RPMI8226 (cell line): ENCODE results near the gene DNAAF9.
A peak's percentile ranks its signal among the peaks of the same experiment; 100 is the strongest.
"Not testable (repeated sequence)": the region's sequence is repeated elsewhere in the genome, so short reads cannot be mapped to it uniquely, and the experiment has no call there.

Experiments
- DNase-seq: peaks from one replicate; pipeline ENCODE4 v3.0.0-alpha.2; 2015

The DNAAF9 gene

GRCh38 chr20:3407040-3407770, at the start of gene DNAAF9:
Gene DNAAF9, minus strand, starts transcription at chr20:3407669. Its CDS starts 112 bp downstream, at chr20:3407557.
- DNase-seq, result peak; percentile 28

DNA sequence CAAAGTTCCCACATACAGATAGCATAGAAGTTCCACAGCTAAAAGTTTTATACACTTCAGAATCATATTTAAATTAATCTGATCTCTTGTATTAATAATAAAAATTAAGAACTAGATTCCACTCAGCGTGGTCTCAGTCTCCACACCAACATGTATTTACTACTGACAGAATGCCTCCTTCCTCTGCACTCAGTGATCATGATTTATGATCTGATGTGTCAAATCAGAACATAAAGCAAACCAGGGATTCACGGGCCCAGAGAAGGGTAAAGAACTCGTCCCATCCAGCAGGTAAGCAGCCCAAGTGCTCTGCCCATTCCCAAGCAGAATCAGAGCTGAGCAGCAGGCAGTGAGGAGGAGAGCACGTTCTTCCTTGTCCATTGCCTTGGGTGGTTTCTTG, 49.2 kb upstream of the DNAAF9 start:
- DNase-seq, result no peak

GRCh38 chr20:3454831-3455230, 47.4 kb upstream of the DNAAF9 start:
- peak; percentile 20 for DNase-seq

GRCh38 chr20:3452690-3453089, 45.2 kb upstream of the DNAAF9 start:
- DNase-seq, result peak; percentile 19

DNA sequence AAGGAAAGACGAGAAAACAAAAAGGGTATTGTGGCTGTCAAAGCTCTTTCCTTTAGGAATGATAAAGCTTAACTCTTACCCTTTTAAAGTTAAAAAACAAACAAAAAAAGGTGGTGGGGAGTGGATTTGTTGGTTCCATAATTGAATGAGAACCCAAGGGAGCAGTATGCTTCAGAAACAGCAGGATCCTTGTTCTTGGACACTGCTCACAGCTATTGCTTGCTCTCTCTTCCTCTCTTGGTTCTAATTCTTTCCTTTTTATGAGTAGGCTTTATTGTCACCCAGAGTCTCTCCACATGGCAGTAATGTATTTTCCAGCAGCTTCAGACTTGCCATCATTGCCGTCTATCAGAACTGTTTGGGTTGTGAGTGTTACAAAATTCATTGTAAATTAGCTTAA, 44.7 kb upstream of the DNAAF9 start:
- DNase-seq, result no peak

GRCh38 chr20:3449319-3449718, 41.9 kb upstream of the DNAAF9 start:
- no peak for DNase-seq

GRCh38 chr20:3447321-3447720, 39.9 kb upstream of the DNAAF9 start:
- no peak for DNase-seq

DNA sequence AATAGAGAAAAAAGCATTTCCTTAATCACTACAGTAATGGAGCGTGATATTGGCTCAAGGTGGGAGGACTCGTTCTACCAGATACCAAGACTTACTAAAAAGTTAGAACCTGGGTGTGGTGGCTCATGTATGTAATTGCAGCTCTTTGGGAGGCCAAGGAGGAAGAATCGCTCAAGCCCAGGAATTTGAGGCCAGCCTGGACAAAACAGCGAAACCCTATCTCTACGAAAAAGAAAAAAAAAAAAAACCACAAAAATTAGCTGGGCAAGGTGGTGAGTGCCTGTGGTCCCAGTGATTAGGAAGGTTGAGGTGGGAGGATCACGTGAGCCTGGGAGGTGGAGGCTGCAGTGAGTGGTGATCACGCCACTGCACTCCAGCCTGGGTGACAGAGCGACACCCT, 39.3 kb upstream of the DNAAF9 start:
- no peak for DNase-seq

- DNase-seq, result no peak
These were observed 29.6 kb upstream of the DNAAF9 start for GRCh38 chr20:3436864-3437574.

DNA sequence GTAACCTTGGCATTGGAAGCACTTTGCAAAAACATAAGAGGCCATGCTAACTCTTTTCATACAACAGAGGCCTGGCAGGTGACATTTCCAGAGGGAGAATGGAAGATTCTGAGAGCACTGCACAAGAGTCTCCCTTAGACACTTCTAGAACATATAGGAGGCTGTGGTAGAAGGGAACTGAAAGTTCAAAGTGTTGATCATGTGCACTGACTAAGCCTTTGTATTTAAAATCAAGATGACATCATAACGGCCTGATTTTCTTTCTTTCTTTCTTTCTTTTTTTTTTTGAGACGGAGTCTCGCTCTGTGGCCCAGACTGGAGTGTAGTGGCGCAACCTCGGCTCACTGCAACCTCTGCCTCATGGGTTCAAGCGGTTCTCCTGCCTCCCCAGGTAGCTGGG, 26.8 kb upstream of the DNAAF9 start:
- no peak for DNase-seq

DNA sequence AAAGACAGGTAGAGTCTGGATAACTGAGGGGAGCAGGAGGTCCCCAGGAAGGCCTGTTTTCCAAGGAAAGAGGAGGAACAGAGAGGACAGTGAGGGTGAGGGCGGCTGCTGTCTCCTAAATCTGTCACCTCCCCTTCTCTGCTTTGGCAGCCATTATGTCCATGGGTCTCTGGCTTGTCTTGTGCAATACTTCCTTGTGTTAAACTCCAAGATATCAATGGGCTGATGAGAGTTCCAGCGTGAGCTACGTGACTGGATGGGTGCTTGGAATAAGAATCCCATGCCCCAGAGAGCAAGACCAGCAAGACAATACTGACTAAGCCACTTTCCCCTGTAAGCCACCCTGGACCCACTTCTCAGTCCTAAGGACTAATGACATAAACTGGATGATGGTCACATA, 26.3 kb upstream of the DNAAF9 start:
- no peak for DNase-seq

DNA sequence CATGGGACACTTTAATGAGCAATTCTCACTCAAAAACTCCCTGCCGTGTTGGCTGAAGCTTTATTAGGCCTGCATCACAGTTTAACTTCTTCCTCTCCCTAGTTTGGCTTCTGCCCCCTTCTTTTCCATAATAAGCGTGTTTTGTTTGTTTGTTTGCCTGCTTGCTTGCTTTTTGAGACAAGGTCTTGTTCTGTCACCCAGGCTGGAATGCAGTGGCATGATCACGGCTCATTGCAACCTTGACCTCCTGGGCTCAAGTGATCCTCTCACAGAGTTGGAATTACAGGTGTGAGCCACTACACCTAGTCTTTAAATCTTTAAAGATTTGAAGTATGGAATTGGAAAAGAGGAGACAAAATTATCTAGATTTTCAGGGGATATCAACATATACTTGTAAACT, 25.4 kb upstream of the DNAAF9 start:
- no peak for DNase-seq

DNA sequence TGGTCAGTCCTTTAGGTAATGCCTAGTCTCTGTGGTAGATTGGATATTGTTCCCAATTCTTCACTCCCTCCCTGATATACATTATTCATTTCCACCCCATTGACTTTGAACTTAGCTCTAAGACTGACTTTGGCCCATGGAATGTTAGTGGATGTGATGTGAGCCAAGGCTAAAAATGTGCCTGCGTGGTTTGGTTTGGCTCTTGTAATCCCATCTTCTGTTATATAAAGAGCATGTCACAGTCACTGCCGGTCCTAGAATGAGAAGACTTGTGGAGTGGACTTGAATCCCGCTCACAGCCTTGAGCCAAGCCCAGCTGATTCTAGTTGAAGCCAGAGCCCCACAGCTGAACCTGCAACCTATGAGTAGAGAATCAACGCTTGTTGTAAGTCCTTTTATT, 23.6 kb upstream of the DNAAF9 start:
- no peak for DNase-seq

DNA sequence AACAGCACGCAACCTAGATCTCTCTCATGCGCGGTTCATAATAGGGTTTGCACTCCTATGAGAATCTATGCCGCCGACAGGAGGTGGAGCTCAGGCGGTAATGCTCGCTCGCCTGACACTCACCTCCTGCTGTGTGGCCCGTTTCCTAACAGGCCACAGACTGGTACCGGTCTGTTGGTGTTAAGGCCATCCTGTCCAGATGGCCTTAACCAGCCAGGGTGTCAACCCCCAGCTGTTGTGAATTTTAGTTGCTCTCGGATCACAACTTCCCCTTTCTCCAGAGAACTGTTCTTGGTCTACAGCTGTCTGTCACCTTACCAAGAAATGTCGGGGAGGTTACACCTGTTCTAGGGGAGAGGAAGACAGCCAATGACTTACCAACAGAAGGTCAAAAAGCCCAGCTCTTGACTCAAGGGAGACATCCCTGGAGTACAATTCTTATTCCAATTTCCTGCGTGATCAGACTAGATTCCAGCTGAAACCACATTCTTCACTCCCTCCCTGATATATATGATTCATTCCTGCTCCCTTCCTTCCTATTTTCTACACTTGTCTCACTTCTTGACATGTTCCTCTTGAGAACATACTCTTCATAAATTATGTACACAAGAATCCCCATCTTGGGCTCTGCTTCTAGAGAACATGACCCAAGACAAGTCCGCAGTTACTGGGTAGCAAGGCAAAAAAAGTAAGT, 23.1 kb upstream of the DNAAF9 start:
- DNase-seq, result peak; percentile 78

GRCh38 chr20:3426766-3427165, 19.3 kb upstream of the DNAAF9 start:
- DNase-seq, result not testable (repeated sequence)

DNA sequence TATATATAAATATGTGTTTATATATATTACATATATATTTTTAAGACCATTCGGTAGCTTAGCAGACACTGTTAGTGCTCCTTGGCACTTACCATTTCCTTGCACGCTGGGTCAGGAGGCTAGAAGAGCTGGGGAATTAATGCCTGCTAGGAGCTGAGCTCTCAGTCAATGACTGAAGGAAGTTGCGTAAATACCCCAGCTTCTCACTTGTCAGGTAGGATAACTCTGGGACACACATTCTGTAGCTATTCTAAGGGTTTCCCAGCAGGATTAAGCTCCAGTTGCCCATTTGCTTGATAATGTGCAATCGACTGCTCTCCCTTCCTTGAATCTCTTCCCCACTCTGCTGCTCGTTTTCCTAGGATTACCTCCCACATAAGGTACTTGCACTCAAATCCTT, 15.7 kb upstream of the DNAAF9 start:
- DNase-seq, result no peak

- no peak for DNase-seq
These were observed 14.5 kb upstream of the DNAAF9 start for GRCh38 chr20:3421985-3422384.

GRCh38 chr20:3420211-3420707, 12.8 kb upstream of the DNAAF9 start:
- no peak for DNase-seq

DNA sequence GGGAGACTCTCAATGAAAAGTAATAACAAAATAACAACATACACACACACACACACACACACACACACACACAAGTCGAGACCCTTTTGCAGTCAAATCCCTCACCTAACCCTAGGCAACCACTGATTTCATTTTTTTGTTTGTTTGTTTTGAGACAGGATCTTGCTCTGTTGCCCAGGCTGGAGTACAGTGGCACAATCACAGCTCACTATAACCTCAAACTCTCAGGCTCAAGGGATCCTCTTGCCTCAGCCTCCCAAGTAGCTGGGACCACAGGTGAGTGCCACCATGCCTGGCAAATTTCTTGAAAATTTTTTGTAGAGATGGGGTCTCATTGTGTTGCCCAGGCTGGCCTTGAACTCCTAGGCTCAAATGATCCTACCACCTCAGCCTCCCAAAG, 10.7 kb upstream of the DNAAF9 start:
- not testable (repeated sequence) for DNase-seq

- no peak for DNase-seq
These were observed 6.7 kb upstream of the DNAAF9 start for GRCh38 chr20:3414122-3414521.

DNA sequence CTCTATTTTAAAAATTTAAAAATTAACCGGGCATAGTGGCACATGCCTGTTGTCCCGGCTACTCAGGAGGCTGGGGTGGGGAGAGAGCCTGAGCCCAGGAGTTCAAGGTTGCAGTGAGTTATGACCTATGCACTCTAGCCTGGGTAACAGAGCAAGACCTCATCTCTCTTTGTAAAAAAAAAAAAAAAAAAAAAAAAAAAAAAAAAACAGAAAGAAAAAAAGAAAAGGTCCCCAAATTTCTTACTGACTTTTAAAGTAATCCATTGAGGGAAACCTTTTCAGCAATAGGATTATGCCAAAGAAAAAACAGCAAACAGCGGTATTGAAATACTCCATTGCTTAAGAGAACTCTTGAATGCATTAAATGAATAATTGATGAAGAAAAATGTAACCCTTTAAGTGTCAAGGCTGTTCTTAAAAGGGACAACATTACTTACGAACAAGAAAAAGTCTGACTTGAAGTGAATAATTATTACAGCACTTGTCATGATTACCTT, 6.0 kb upstream of the DNAAF9 start:
- no peak for DNase-seq

DNA sequence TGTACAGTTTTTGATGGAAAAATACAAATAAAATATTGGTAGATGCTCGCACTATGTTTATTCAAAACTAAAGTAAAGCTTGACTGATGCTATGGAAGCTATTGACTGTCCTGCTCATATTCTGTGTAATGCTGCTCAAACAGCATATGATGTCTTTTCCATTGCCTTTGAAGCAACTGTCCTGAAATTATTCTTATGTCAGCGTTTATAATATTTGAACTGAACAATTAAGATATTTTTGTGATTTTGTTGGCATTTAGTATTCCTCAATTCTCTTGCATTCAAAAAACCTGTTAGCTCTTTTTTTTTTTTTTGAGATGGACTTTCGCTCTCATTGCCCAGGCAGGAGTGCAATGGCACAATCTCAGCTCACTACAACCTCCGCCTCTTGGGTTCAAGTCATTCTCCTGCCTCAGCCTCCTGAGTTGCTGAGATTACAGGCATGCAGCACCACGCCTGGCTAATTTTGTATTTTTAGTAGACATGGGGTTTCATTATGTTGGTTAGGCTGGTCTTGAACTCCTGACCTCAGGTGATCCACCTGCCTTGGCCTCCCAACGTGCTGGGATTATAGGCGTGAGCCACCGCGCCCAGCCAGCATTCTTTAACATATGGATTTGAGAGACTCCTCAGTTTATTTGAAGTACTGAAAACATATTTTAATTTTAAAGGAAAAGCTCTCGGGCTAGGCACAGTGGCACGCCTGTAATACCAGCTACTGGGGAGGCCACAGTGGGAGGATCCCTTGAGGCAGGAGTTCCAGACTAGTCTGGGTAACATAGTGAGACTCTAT, 5.3 kb upstream of the DNAAF9 start:
- DNase-seq, result no peak

DNA sequence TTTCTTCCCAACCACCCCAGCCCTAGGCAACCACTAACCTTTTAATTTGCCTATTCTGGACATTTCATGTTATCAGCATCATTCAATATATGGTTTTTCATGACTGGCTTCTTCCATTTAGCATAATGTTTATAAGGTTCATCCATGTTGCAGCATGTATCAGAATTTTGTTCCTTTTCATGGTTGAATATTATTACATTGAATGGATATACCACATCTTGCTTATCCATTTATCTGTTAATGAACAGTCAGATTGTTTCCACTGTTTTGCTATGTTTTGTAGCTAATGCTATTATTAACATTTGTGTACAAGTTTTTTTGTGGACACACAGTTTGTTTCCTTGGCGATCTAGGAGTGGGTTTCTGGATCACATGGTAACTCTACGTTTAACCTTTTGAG, 3.0 kb upstream of the DNAAF9 start:
- DNase-seq, result no peak
